Measurements from ENCODE around the gene ZNF768.

ZNF768 gene

DNA sequence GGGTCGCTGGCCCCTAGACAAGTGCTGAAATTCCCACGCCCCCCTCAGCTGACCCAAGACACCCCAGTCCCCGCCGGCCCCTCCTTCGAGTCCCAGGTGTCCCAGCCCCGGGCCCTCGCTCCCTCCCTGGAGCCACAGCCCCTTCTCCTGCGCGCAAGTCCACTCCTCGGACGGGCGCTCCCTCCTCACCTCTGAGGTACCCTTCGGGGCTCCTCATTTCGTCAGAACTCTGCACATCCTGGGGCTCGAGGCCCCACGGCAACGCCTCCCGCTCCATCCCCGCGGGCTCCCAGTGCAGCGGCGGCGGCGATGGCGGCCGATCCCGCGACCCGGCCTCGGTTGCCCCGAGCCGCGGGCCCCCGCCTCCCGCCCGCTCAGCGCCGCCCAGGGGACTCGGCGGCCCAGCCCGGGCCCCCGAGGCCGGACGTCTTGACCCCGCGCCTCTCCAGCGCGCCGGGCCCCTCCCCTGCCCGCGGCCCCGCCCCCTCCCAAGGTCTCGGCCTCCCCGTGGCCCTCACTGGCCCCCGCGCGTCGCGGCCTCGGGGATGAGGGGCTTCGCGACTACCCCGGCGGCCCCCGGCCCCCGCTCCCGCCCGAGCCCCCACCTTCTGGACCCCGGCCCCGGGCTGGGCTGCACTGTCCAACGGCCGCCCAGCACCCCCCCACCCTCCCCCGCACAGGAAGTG, at the start of gene ZNF768:
Gene ZNF768 (minus strand): TSS at position 430 of the 686 bp plus-strand sequence. CDS start 153 bp downstream, at position 277.
- peak within 1 kb of the TSS; percentile 88 for H3K4me3 ChIP-seq (ENCODE audit: low read depth, low read length)

DNA sequence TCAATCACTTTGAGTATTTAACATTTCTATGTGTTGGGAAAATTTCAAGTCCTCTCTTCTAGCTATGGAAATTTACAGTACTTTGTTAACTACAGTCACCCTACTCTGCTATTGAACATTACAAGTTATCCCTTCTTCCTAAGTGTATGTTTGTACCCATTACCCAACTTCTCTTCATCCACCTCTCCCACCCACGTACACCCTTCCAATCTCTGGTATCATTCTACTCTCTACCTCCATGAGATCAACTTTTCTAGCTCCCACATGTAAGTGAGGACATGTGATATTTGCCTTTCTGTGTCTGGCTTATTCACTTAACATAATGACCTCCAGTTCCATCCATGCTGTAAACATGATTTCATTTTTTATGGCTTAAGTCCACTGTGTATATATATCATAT, 48.3 kb upstream of the ZNF768 start:
- no peak overlapping the region for H3K4me3 ChIP-seq (ENCODE audit: low read depth, low read length)

- H3K4me3 ChIP-seq (ENCODE audit: low read depth, low read length), result peak within 1 kb of the TSS; percentile 71
Observed at GRCh38 chr16:30571445-30572322, 45.3 kb upstream of the ZNF768 start, which contains the start of gene ZNF688. Gene ZNF688 (minus strand): TSS chr16:30571714. CDS start chr16:30571629, 85 bp downstream.

DNA sequence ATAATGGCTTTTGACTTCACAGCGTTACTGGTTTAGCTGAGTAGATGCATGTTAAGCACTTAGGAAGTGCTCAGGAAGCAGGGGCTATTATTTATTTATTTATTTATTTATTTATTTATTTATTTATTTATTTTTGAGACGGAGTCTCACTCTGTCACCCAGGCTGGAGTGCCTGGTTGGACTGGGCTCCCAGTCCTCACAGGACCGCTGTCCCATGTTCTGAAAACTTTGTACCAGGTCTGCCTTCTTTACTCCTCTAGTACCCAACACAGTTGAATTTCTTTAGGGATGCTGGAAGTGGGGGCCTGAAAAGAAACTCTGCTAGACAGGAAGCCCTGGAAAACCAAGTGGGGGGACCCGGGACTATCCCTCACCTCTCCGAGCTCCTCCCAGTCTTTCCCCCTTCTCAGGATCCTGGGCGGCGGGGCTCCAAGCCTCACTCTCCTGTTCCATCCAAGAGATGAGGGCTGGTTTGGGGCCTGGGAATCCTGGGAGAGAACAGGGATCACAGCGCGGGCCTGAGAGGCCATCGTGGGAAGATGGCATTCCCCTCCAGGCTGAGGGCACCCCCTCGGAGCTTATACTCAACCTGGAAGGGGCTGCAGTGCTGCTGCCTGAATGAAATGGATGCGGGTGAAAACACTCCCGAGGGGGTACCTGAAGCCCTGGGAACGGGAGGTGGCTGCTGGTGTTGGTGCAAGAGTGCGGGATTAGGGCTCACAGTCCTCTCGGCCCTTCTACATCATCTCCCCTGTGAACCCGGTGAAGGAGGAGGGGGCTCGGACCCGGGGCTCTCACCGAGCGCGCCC, 44.5 kb upstream of the ZNF768 start:
- H3K4me3 ChIP-seq (ENCODE audit: low read depth, low read length), result peak overlapping the region; percentile 71

- no peak overlapping the region for H3K4me3 ChIP-seq (ENCODE audit: low read depth, low read length)
Observed at GRCh38 chr16:30569746-30570635, 43.6 kb upstream of the ZNF768 start.

- H3K4me3 ChIP-seq (ENCODE audit: low read depth, low read length), result no peak overlapping the region
Observed at GRCh38 chr16:30569281-30569680, 42.9 kb upstream of the ZNF768 start.

- H3K4me3 ChIP-seq (ENCODE audit: low read depth, low read length), result no peak overlapping the region
Observed at GRCh38 chr16:30567991-30568638, 41.7 kb upstream of the ZNF768 start.

DNA sequence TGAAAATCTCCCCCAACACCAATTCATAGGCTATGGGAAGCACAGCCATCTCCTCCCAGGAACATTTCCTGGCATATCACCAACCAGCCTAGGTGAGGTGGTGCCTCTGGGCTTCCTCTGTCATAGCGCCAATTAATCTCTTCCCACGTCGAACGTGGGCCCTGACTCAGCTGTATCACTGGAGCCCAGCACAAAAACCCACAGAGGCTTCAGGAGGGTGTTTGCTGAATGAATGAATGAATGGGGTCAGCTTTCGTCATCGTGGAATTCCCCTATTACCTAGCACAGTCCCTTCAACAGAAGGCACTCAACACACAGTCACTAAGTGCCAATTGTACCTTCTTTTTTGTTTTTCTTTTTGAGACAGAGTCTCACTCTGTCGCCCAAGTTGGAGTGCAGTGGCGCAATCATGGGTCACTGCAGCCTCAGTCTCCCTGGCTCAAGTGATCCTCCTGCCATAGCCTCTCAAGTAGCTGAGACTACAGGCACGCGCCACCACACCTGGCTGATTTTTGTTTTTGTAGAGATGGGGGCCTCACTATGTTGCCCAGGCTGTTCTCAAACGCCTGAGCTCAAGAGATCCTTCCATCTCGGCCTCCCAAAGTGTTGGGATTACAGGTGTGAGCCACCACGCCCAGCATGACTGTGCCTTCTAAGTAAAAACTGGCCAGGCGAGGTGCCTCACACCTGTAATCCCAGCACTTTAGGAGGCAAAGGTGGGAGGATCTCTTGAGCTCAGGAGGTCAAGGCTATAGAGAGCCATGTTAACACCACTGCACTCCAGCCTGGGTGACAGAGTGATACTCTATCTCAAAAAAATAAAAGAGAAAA, 41.0 kb upstream of the ZNF768 start:
- H3K4me3 ChIP-seq (ENCODE audit: low read depth, low read length), result no peak overlapping the region

GRCh38 chr16:30566531-30566930, 40.2 kb upstream of the ZNF768 start:
- H3K4me3 ChIP-seq (ENCODE audit: low read depth, low read length), result no peak overlapping the region

DNA sequence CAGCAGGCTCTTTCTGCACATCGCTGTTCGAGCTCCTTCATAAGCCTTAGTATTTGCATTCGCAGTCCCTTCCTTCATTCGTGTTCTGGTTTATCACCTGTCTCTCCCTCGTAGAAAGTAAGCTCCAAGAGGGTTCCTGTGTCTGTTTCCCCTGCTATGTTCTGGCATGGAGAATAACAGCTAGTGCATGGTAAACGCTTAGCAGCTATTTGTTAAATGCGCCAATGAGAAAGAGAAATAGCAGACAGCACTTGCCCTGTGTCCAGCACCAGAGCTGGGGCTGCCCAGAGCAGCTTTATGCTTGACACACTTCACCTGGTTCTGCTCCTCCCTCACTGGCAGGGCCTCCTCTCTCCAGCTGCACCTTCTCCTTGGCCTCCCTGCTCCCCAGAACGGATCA, 39.6 kb upstream of the ZNF768 start:
- H3K4me3 ChIP-seq (ENCODE audit: low read depth, low read length), result no peak overlapping the region

GRCh38 chr16:30565526-30565925, 39.2 kb upstream of the ZNF768 start:
- no peak overlapping the region for H3K4me3 ChIP-seq (ENCODE audit: low read depth, low read length)

DNA sequence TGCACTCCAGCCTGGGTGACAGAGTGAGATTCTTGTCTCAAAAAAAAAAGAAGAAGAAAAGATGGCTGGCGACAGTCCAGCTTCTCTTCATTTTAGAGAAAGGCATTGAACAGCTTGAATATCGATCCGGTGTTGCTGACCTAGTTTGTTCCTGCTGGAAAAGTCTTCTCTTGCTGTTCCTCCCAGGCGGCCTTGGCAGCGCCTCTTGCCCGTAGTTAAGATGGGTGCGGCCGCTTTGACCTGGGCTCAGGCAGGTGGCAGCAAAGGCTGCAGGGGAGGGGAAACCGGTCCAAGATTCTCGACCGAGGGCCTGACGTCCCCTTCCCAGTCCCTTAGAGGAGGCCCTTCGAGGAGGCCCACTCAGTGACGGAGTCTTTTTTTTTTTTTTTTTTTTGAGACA, 35.7 kb upstream of the ZNF768 start:
- H3K4me3 ChIP-seq (ENCODE audit: low read depth, low read length), result no peak overlapping the region

GRCh38 chr16:30561089-30561816, 34.9 kb upstream of the ZNF768 start:
- peak overlapping the region; percentile 8 for H3K4me3 ChIP-seq (ENCODE audit: low read depth, low read length)

- H3K4me3 ChIP-seq (ENCODE audit: low read depth, low read length), result no peak overlapping the region
Observed at GRCh38 chr16:30559690-30560089, 33.3 kb upstream of the ZNF768 start.

DNA sequence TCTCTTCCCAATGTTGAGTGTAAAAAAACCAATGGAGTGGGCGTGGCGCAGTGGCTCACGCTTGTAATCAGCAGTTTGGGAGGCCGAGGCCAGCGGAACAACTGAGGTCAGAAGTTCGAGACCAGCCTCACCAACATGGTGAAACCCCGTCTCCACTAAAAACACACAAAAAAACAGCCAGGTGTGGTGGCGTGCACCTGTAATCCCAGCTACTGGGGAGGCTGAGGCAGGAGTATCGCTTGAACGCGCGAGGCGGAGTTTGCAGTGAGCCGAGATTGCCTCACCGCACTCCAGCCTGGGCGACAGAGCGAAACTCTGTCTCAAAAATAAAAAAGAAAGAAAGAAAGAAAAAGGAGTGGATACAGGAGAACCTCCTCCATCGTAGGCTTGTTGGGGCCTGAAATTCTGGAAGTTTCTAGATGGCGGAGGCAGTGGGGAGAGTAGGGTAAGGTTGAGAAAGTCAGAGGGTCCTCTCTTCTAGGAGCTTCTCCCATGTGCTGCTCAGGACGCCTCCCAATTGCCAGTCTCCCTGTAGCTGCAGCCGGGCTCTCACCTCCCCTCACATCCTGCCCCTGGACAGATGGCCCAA, 32.5 kb upstream of the ZNF768 start:
- peak overlapping the region; percentile 24 for H3K4me3 ChIP-seq (ENCODE audit: low read depth, low read length)

GRCh38 chr16:30557957-30558788, 31.8 kb upstream of the ZNF768 start, which contains the start of gene ZNF764:
Gene ZNF764 (minus strand): TSS chr16:30558374. CDS start chr16:30558182, 192 bp downstream.
- peak within 1 kb of the TSS; percentile 80 for H3K4me3 ChIP-seq (ENCODE audit: low read depth, low read length)

- H3K4me3 ChIP-seq (ENCODE audit: low read depth, low read length), result peak overlapping the region; percentile 80
Observed at GRCh38 chr16:30557707-30557956, 31.3 kb upstream of the ZNF768 start.
